MM.1S (cell line): ENCODE data around the gene MOSMO.

Source experiments
- DNase-seq: peaks from one replicate; pipeline ENCODE4 v3.0.0-alpha.2; 2015
- H2AFZ ChIP-seq: fragments of 300-600 bp; sonication (generic); 2 replicates; pipeline ENCODE4 v1.6.0; 2016; ENCODE audit warnings: antibody characterized with exemption, low read length
- H3F3A ChIP-seq: fragments of 300-600 bp; sonication (generic); 2 replicates; pipeline ENCODE4 v1.6.1; 2016; ENCODE audit warnings: mild to moderate bottlenecking, antibody characterized with exemption, low read length, moderate library complexity, mixed read lengths; ENCODE audit not compliant: insufficient read depth
- H3K27ac ChIP-seq: fragments of 300-600 bp; sonication (generic); 2 replicates; pipeline ENCODE4 v1.5.1; 2016; ENCODE audit warnings: mild to moderate bottlenecking, low read length
- H3K27me3 ChIP-seq: fragments of 300-600 bp; sonication (generic); replicated peaks from 2 replicates; pipeline ENCODE4 v1.6.0; 2016; ENCODE audit warnings: low read length; ENCODE audit not compliant: insufficient read depth
- H3K36me3 ChIP-seq: fragments of 300-600 bp; sonication (generic); replicated peaks from 2 replicates; pipeline ENCODE4 v1.6.1; 2016; ENCODE audit warnings: mild to moderate bottlenecking, low read length, mixed read lengths; ENCODE audit not compliant: insufficient read depth
- H3K4me1 ChIP-seq: fragments of 300-600 bp; sonication (generic); 2 replicates; pipeline ENCODE4 v1.6.1; 2016; ENCODE audit warnings: low read length, mixed read lengths
- H3K4me2 ChIP-seq: fragments of 300-600 bp; sonication (generic); 2 replicates; pipeline ENCODE4 v1.6.0; 2016; ENCODE audit warnings: low read depth, low read length
- H3K4me3 ChIP-seq: fragments of 300-600 bp; sonication (generic); 2 replicates; pipeline ENCODE4 v1.5.1; 2016; ENCODE audit warnings: low read length, mixed read lengths
- H3K79me2 ChIP-seq: fragments of 300-600 bp; sonication (generic); 2 replicates; pipeline ENCODE4 v1.6.1; 2016; ENCODE audit warnings: mixed run types, low read length, mixed read lengths
- H3K9ac ChIP-seq: fragments of 300-600 bp; sonication (generic); 2 replicates; pipeline ENCODE4 v1.6.1; 2016; ENCODE audit warnings: low read length, mixed read lengths
- H3K9me2 ChIP-seq: fragments of 300-600 bp; sonication (generic); replicated peaks from 2 replicates; pipeline ENCODE4 v1.6.1; 2016; ENCODE audit warnings: mild to moderate bottlenecking, low read length, mixed read lengths; ENCODE audit not compliant: insufficient read depth
- H3K9me3 ChIP-seq: fragments of 300-600 bp; sonication (generic); replicated peaks from 2 replicates; pipeline ENCODE4 v1.6.1; 2016; ENCODE audit warnings: mild to moderate bottlenecking, low read length, mixed read lengths; ENCODE audit not compliant: insufficient read depth
- H4K20me1 ChIP-seq: fragments of 300-600 bp; sonication (generic); 2 replicates; pipeline ENCODE4 v1.6.1; 2016; ENCODE audit warnings: mild to moderate bottlenecking, low read length, moderate library complexity, mixed read lengths; ENCODE audit not compliant: insufficient read depth
- CTCF ChIP-seq: fragments of 300-600 bp; sonication (generic); IDR thresholded peaks from 2 replicates; pipeline ENCODE4 v1.5.1; 2016; ENCODE audit warnings: antibody characterized with exemption, low read length, mixed read lengths
- EZH2 ChIP-seq: fragments of 300-600 bp; sonication (generic); optimal IDR thresholded peaks from 2 replicates; pipeline ENCODE3; 2017; ENCODE audit warnings: low read depth, mild to moderate bottlenecking, antibody characterized with exemption, low read length, mixed read lengths
- EZH2phosphoT487 ChIP-seq: fragments of 300-600 bp; sonication (generic); IDR thresholded peaks from 2 replicates; pipeline ENCODE4 v1.6.1; 2018; ENCODE audit warnings: antibody characterized with exemption, low read length

MOSMO gene

GRCh38 chr16:21987498-21987897 is 20.4 kb upstream of the MOSMO start:
- Histone ChIP-seq H3K9me2 (no peaks in the 10 kb centered on the region), H3K9me3 (no peaks in the 10 kb centered on the region), H3K79me2 (no peaks in the 10 kb centered on the region), H3K27ac (no peak overlapping the region), H3K4me3 (no peak overlapping the region), H3K27me3 (no peaks in the 10 kb centered on the region), H3K4me1 (no peaks in the 10 kb centered on the region), H3K36me3 (peaks cover 10% of the 10 kb centered on the region), H3K9ac (no peak overlapping the region), H2AFZ (no peak overlapping the region), H4K20me1 (no peaks in the 10 kb centered on the region), H3K4me2 (no peak overlapping the region), H3F3A (no peaks in the 10 kb centered on the region; the same call in 1 of the 2 replicates)
- TF ChIP-seq CTCF: no peak
- no peak for TF ChIP-seq EZH2
- TF ChIP-seq EZH2phosphoT487: no peak
- DNase-seq: no peak

GRCh38 chr16:21989133-21989532 is 18.8 kb upstream of the MOSMO start:
- Histone ChIP-seq H3K36me3 (0 out of 2 replicates have a peak, but pooled peaks cover 6% of the 10 kb centered on the region), H3K27ac (no peak overlapping the region), H3K4me3 (no peak overlapping the region), H3F3A (no peaks in the 10 kb centered on the region; the same call in 1 of the 2 replicates), H4K20me1 (no peaks in the 10 kb centered on the region), H3K9me3 (no peaks in the 10 kb centered on the region), H3K9me2 (no peaks in the 10 kb centered on the region), H3K4me1 (no peaks in the 10 kb centered on the region), H3K9ac (no peak overlapping the region), H2AFZ (no peak overlapping the region), H3K27me3 (no peaks in the 10 kb centered on the region), H3K79me2 (no peaks in the 10 kb centered on the region), H3K4me2 (no peak overlapping the region)
- TF ChIP-seq EZH2 (no peak), EZH2phosphoT487 (no peak), CTCF (no peak)
- no peak for DNase-seq

GRCh38 chr16:21989751-21990150 is 18.2 kb upstream of the MOSMO start:
- Histone ChIP-seq H3K4me1 (no peaks in the 10 kb centered on the region), H3K79me2 (no peaks in the 10 kb centered on the region), H4K20me1 (no peaks in the 10 kb centered on the region), H3K9me2 (no peaks in the 10 kb centered on the region), H3K4me3 (no peak overlapping the region), H3F3A (no peaks in the 10 kb centered on the region; the same call in 1 of the 2 replicates), H3K9me3 (no peaks in the 10 kb centered on the region), H3K4me2 (no peak overlapping the region), H3K9ac (no peak overlapping the region), H3K27ac (no peak overlapping the region), H2AFZ (no peak overlapping the region), H3K27me3 (no peaks in the 10 kb centered on the region), H3K36me3 (0 out of 2 replicates have a peak, but pooled peaks cover under 1% of the 10 kb centered on the region)
- TF ChIP-seq CTCF (no peak), EZH2phosphoT487 (no peak), EZH2 (no peak)
- no peak for DNase-seq
